Calu3 (cell line): ENCODE data around the gene LRMDA. TPM values are rescaled to one million over a fixed set of nuclear protein-coding genes. Genes with fewer than 3 reads are reported as not detected.

Experiments
- BruUV-seq: library from RNA; stranded (reverse); fragments of 400-500 nt; replicated peaks from 2 replicates; lab custom pipeline; 2021; lab: Mats Ljungman, UMichigan
- CTCF ChIA-PET: fragments of 300-600 bp; sonication (Branson Sonifier 250); formaldehyde crosslinking; loops from one replicate; lab custom pipeline; 2022; ENCODE audit warnings: antibody characterized with exemption; lab: Charles Lee
- DNase-seq: peaks from one replicate; pipeline ENCODE4 v3.0.0; 2022
- H3K27ac Mint-ChIP-seq: one replicate; pipeline ENCODE4 v1.8.0; 2022; ENCODE audit warnings: mixed read lengths; ENCODE audit not compliant: unreplicated experiment
- H3K27me3 Mint-ChIP-seq: one replicate; pipeline ENCODE4 v1.8.0; 2022; ENCODE audit warnings: mixed read lengths; ENCODE audit not compliant: unreplicated experiment
- H3K36me3 Mint-ChIP-seq: one replicate; pipeline ENCODE4 v1.8.0; 2022; ENCODE audit warnings: mild to moderate bottlenecking, moderate library complexity, mixed read lengths; ENCODE audit not compliant: insufficient read depth, unreplicated experiment
- H3K4me1 Mint-ChIP-seq: one replicate; pipeline ENCODE4 v1.8.0; 2022; ENCODE audit warnings: mild to moderate bottlenecking, low read depth, mixed read lengths; ENCODE audit not compliant: unreplicated experiment
- H3K4me3 Mint-ChIP-seq: one replicate; pipeline ENCODE4 v1.8.0; 2022; ENCODE audit warnings: mild to moderate bottlenecking, low read depth, moderate library complexity, mixed read lengths; ENCODE audit not compliant: unreplicated experiment
- H3K9me3 Mint-ChIP-seq: one replicate; pipeline ENCODE4 v1.8.0; 2022; ENCODE audit warnings: low read depth, mixed read lengths; ENCODE audit not compliant: unreplicated experiment
- CTCF ChIP-seq: fragments of 200-600 bp; IDR thresholded peaks from one replicate; pipeline ENCODE4 v1.8.0; 2022; ENCODE audit warnings: antibody characterized with exemption; ENCODE audit not compliant: unreplicated experiment
- intact Hi-C: fragments of 100-400 bp; cut with micrococcal nuclease; formaldehyde crosslinking; loops from one replicate; pipeline ENCODE4 v1.10.0; 2022; ENCODE audit not compliant: unreplicated experiment
- total RNA-seq: library from RNA; stranded (reverse); gene quantifications from 2 replicates; pipeline ENCODE4 v1.2.3, GENCODE V29; 2022

LRMDA gene
- total RNA-seq, 1 experiment from 2014 or later = 7.6 TPM

GRCh38 chr10:75565286-75566251 is 134.1 kb downstream of the LRMDA start:
- Mint-ChIP-seq H3K36me3 (no peaks in the 10 kb centered on the region), H3K4me1 (no peaks in the 10 kb centered on the region), H3K27me3 (no peaks in the 10 kb centered on the region), H3K9me3 (peaks cover 6% of the 10 kb centered on the region), H3K27ac (no peak overlapping the region), H3K4me3 (no peak overlapping the region)
- no peak for DNase-seq
- CTCF ChIA-PET = no interaction called here
- no peak for TF ChIP-seq CTCF
- BruUV-seq = no TSS peak
- intact Hi-C loops = no loop called here

- no peak overlapping the region for H3K4me3 Mint-ChIP-seq
- no peaks in the 10 kb centered on the region for H3K36me3 Mint-ChIP-seq
- BruUV-seq = no TSS peak
- no peaks in the 10 kb centered on the region for H3K4me1 Mint-ChIP-seq
- CTCF ChIA-PET = no interaction called here
- H3K9me3 Mint-ChIP-seq = peaks cover 3% of the 10 kb centered on the region
- no peak for TF ChIP-seq CTCF
- intact Hi-C loops = no loop called here
- no peaks in the 10 kb centered on the region for H3K27me3 Mint-ChIP-seq
- no peak for DNase-seq
- H3K27ac Mint-ChIP-seq = no peak overlapping the region
Measured at GRCh38 chr10:75568450-75569130, 137.2 kb downstream of the LRMDA start.

- DNase-seq = no peak
- Mint-ChIP-seq H3K27ac (no peak overlapping the region), H3K36me3 (no peaks in the 10 kb centered on the region), H3K9me3 (peaks cover 4% of the 10 kb centered on the region), H3K27me3 (no peaks in the 10 kb centered on the region), H3K4me3 (no peak overlapping the region), H3K4me1 (no peaks in the 10 kb centered on the region)
- no peak for TF ChIP-seq CTCF
- BruUV-seq = no TSS peak
- intact Hi-C loops = no loop called here
- CTCF ChIA-PET = no interaction called here
Measured at GRCh38 chr10:75569506-75569905, 138.1 kb downstream of the LRMDA start.

GRCh38 chr10:75572478-75572877 is 141.1 kb downstream of the LRMDA start:
- Mint-ChIP-seq H3K4me3 (no peak overlapping the region), H3K36me3 (no peaks in the 10 kb centered on the region), H3K4me1 (no peaks in the 10 kb centered on the region), H3K27me3 (no peaks in the 10 kb centered on the region), H3K9me3 (peaks cover 10% of the 10 kb centered on the region), H3K27ac (no peak overlapping the region)
- intact Hi-C loops = no loop called here
- CTCF ChIA-PET = no interaction called here
- no peak for DNase-seq
- BruUV-seq = no TSS peak
- TF ChIP-seq CTCF = no peak
